COLO829 (cell line): ENCODE measurements around the gene NEXN.
"Not testable (repeated sequence)": the region's sequence is repeated elsewhere in the genome, so short reads cannot be mapped to it uniquely, and the experiment has no call there.

Experiments used
- DNase-seq: peaks from one replicate; pipeline ENCODE4 v3.0.0; 2012; ENCODE audit warnings: low spot score

The NEXN gene

GRCh38 chr1:77906019-77906545 is 17.7 kb downstream of the NEXN start:
- DNase-seq = no peak

- DNase-seq = no peak
Observed at GRCh38 chr1:77906624-77907023, 18.2 kb downstream of the NEXN start.

GRCh38 chr1:77910116-77910515 is 21.7 kb downstream of the NEXN start:
- no peak for DNase-seq

- DNase-seq = not testable (repeated sequence)
Observed at GRCh38 chr1:77918918-77919317, 30.5 kb downstream of the NEXN start.

GRCh38 chr1:77925518-77925917 is 37.1 kb downstream of the NEXN start:
- no peak for DNase-seq

- DNase-seq = no peak
Observed at GRCh38 chr1:77925956-77926355, 37.5 kb downstream of the NEXN start.

- no peak for DNase-seq
Observed at GRCh38 chr1:77926561-77927357, 38.3 kb downstream of the NEXN start.

GRCh38 chr1:77927414-77927813 is 39.0 kb downstream of the NEXN start:
- DNase-seq = no peak

GRCh38 chr1:77929806-77930205 is 41.4 kb downstream of the NEXN start:
- peak; percentile 5 for DNase-seq

- DNase-seq = no peak
Observed at GRCh38 chr1:77938651-77939050, 50.2 kb downstream of the NEXN start.

GRCh38 chr1:77940921-77941570 is 52.6 kb downstream of the NEXN start:
- DNase-seq = no peak

GRCh38 chr1:77942400-77943140 is 54.1 kb downstream of the NEXN start:
- DNase-seq = no peak

- no peak for DNase-seq
Observed at GRCh38 chr1:77945345-77945744, 56.9 kb downstream of the NEXN start.

- DNase-seq = peak; percentile 76
Observed at GRCh38 chr1:77948841-77949424, 60.5 kb downstream of the NEXN start.

GRCh38 chr1:77950873-77951272 is 62.4 kb downstream of the NEXN start:
- no peak for DNase-seq

GRCh38 chr1:77951328-77951727 is 62.9 kb downstream of the NEXN start:
- no peak for DNase-seq

- no peak for DNase-seq
Observed at GRCh38 chr1:77953907-77954306, 65.5 kb downstream of the NEXN start.

GRCh38 chr1:77954521-77954920 is 66.1 kb downstream of the NEXN start:
- DNase-seq = no peak

GRCh38 chr1:77955709-77956108 is 67.3 kb downstream of the NEXN start:
- no peak for DNase-seq

GRCh38 chr1:77956464-77956863 is 68.0 kb downstream of the NEXN start:
- DNase-seq = no peak

- DNase-seq = no peak
Observed at GRCh38 chr1:77958391-77958790, 70.0 kb downstream of the NEXN start.

GRCh38 chr1:77958850-77959249 is 70.4 kb downstream of the NEXN start:
- no peak for DNase-seq
